ENCODE results near the gene VRTN. TPM values are rescaled to one million over a fixed set of nuclear protein-coding genes. Genes with fewer than 3 reads are reported as not detected.
"Not testable (repeated sequence)": the region's sequence is repeated elsewhere in the genome, so short reads cannot be mapped to it uniquely, and the experiment has no call there.

The VRTN gene
- total RNA-seq, 1 donor from 2014 or later, result not detected

- intact Hi-C loops (cut with micrococcal nuclease), result no loop called here
- DNase-seq, result no peak
- H3K4me1 Mint-ChIP-seq, result no peaks in the 10 kb centered on the region
- ChIA-PET POLR2A (no interaction called here), CTCF (interaction anchor here (0.5 kb wide), 1 partner anchor 79 kb away, joined by 3 read pairs; the partner anchor contains the start of gene ABCD4)
- no peak for ATAC-seq (ENCODE audit: low read depth)
- no peaks in the 10 kb centered on the region for H3K36me3 Mint-ChIP-seq (ENCODE audit: low read depth)
- no peak overlapping the region for H3K4me3 Mint-ChIP-seq
- no peaks in the 10 kb centered on the region for H3K27me3 Mint-ChIP-seq
- no peaks in the 10 kb centered on the region for H3K9me3 Mint-ChIP-seq
- TF ChIP-seq CTCF (IDR thresholded peaks at IDR 0.05), result no peak
- H3K27ac Mint-ChIP-seq, result no peak overlapping the region
Measured at GRCh38 chr14:74382231-74382630, 34.0 kb downstream of the VRTN start.

- CTCF ChIA-PET, result no interaction called here
- H3K4me1 Mint-ChIP-seq, result no peaks in the 10 kb centered on the region
- no peak overlapping the region for H3K27ac Mint-ChIP-seq
- no peak for TF ChIP-seq CTCF (IDR thresholded peaks at IDR 0.05)
- no peak overlapping the region for H3K4me3 Mint-ChIP-seq
- no peaks in the 10 kb centered on the region for H3K9me3 Mint-ChIP-seq
- DNase-seq (no peak), ATAC-seq (ENCODE audit: low read depth) (no peak)
- peaks cover 2% of the 10 kb centered on the region for H3K27me3 Mint-ChIP-seq
- intact Hi-C loops (cut with micrococcal nuclease), result no loop called here
- H3K36me3 Mint-ChIP-seq (ENCODE audit: low read depth), result no peaks in the 10 kb centered on the region
- POLR2A ChIA-PET, result no interaction called here
Measured at GRCh38 chr14:74389980-74390379, 41.7 kb downstream of the VRTN start.

GRCh38 chr14:74390505-74390904 lies 42.2 kb downstream of the VRTN start:
- H3K27me3 Mint-ChIP-seq; H3K27ac Mint-ChIP-seq; H3K36me3 Mint-ChIP-seq (ENCODE audit: low read depth); POLR2A ChIA-PET; CTCF ChIA-PET; H3K9me3 Mint-ChIP-seq; H3K4me3 Mint-ChIP-seq; DNase-seq; H3K4me1 Mint-ChIP-seq; intact Hi-C loops (cut with micrococcal nuclease); ATAC-seq (ENCODE audit: low read depth): not testable (repeated sequence)

GRCh38 chr14:74391479-74391878 lies 43.2 kb downstream of the VRTN start:
- no peak for TF ChIP-seq CTCF (IDR thresholded peaks at IDR 0.05)
- no peak overlapping the region for H3K4me3 Mint-ChIP-seq

GRCh38 chr14:74392616-74393570 lies 44.6 kb downstream of the VRTN start:
- CTCF ChIA-PET, result no interaction called here
- Mint-ChIP-seq H3K9me3 (no peaks in the 10 kb centered on the region), H3K4me1 (no peaks in the 10 kb centered on the region), H3K36me3 (ENCODE audit: low read depth) (no peaks in the 10 kb centered on the region), H3K27me3 (peaks cover 2% of the 10 kb centered on the region), H3K4me3 (no peak overlapping the region), H3K27ac (no peak overlapping the region)
- TF ChIP-seq CTCF (IDR thresholded peaks at IDR 0.05), result no peak
- no peak for DNase-seq
- intact Hi-C loops (cut with micrococcal nuclease), result no loop called here
- POLR2A ChIA-PET, result no interaction called here
- no peak for ATAC-seq (ENCODE audit: low read depth)

More at GRCh38 chr14:74391479-74391878, 43.2 kb downstream of the VRTN start:
- no peak for ATAC-seq (ENCODE audit: low read depth)
- Mint-ChIP-seq H3K27me3 (peaks cover 2% of the 10 kb centered on the region), H3K27ac (no peak overlapping the region), H3K36me3 (ENCODE audit: low read depth) (no peaks in the 10 kb centered on the region), H3K9me3 (no peaks in the 10 kb centered on the region), H3K4me1 (no peaks in the 10 kb centered on the region)
- CTCF ChIA-PET, result no interaction called here
- POLR2A ChIA-PET, result interaction anchor here (0.7 kb wide), 1 partner anchor 94 kb away, joined by 7 read pairs; no protein-coding TSS in a partner anchor
- intact Hi-C loops (cut with micrococcal nuclease), result no loop called here
- DNase-seq, result no peak

Data from activated B cell treated with CpG ODN at 0.5 μM for 24 hours (primary cell).